Uterus (tissue), 2 donors: ENCODE results near the gene TDRD3.

ENCODE experiments used
- POLR2A ChIP-seq, 2 donors: fragments of 450-650 bp; IDR thresholded peaks; one replicate each; pipeline ENCODE4 v1.6.1; 2016; ENCODE audit warnings: antibody characterized with exemption in 2 of 2, mild to moderate bottlenecking in 1 of 2, moderate library complexity in 1 of 2
- TF ChIP-seq, protein P1 (sequence below), 4 experiments: fragments of 200-600 bp in 2 of 4; fragments of 450-650 bp in 2 of 4; sonication (generic) in 2 of 4; IDR thresholded peaks; one replicate each; pipeline ENCODE4 v1.5.1; 2016 to 2019; ENCODE audit warnings: antibody characterized with exemption in 4 of 4, mild to moderate bottlenecking in 2 of 4, moderate library complexity in 1 of 4

- TF ChIP-seq, protein P1, sequence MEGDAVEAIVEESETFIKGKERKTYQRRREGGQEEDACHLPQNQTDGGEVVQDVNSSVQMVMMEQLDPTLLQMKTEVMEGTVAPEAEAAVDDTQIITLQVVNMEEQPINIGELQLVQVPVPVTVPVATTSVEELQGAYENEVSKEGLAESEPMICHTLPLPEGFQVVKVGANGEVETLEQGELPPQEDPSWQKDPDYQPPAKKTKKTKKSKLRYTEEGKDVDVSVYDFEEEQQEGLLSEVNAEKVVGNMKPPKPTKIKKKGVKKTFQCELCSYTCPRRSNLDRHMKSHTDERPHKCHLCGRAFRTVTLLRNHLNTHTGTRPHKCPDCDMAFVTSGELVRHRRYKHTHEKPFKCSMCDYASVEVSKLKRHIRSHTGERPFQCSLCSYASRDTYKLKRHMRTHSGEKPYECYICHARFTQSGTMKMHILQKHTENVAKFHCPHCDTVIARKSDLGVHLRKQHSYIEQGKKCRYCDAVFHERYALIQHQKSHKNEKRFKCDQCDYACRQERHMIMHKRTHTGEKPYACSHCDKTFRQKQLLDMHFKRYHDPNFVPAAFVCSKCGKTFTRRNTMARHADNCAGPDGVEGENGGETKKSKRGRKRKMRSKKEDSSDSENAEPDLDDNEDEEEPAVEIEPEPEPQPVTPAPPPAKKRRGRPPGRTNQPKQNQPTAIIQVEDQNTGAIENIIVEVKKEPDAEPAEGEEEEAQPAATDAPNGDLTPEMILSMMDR (IDR thresholded peaks at IDR 0.05), result no peak
- no peak for TF ChIP-seq POLR2A (IDR thresholded peaks at IDR 0.05)
These were observed 57.4 kb downstream of the TDRD3 start for GRCh38 chr13:60454425-60454824.
